ENCODE measurements around the gene CREBBP.

DNA sequence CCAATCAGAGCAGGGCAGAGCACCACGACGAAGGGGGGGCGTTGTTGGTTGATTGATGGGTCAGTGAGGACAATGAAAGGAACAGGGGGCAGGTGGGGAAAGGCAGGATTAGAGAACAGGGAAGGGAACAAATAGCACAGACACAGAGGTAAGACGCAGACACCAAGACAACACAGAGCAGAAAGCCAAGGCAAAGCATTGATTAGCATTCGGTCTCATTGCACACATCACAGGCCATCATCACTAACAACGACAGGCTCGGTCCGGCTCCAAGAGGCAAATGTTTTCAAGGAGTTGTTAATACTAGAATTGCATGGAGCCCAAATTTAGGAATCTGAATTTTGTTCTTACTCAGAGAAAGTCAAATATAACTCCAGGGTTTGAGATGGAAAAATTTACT lies 128.6 kb downstream of the CREBBP start:
- TF ChIP-seq, protein P1, sequence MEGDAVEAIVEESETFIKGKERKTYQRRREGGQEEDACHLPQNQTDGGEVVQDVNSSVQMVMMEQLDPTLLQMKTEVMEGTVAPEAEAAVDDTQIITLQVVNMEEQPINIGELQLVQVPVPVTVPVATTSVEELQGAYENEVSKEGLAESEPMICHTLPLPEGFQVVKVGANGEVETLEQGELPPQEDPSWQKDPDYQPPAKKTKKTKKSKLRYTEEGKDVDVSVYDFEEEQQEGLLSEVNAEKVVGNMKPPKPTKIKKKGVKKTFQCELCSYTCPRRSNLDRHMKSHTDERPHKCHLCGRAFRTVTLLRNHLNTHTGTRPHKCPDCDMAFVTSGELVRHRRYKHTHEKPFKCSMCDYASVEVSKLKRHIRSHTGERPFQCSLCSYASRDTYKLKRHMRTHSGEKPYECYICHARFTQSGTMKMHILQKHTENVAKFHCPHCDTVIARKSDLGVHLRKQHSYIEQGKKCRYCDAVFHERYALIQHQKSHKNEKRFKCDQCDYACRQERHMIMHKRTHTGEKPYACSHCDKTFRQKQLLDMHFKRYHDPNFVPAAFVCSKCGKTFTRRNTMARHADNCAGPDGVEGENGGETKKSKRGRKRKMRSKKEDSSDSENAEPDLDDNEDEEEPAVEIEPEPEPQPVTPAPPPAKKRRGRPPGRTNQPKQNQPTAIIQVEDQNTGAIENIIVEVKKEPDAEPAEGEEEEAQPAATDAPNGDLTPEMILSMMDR (IDR thresholded peaks at IDR 0.05): no peak
- no peak for TF ChIP-seq POLR2A (IDR thresholded peaks at IDR 0.05)

Measured in upper lobe of left lung (tissue), 4 donors.